ENCODE data around the gene EDARADD. TPM values are rescaled to one million over a fixed set of nuclear protein-coding genes. Genes with fewer than 3 reads are reported as not detected.

The EDARADD gene
- total RNA-seq, 1 donor from 2014 or later, result 0.98 TPM

- no peaks in the 10 kb centered on the region for H3K4me1 Mint-ChIP-seq (ENCODE audit: low read depth, unreplicated experiment)
- DNase-seq, result no peak
- H3K9me3 Mint-ChIP-seq (ENCODE audit: unreplicated experiment), result peaks cover 2% of the 10 kb centered on the region
- TF ChIP-seq CTCF (IDR thresholded peaks at IDR 0.05; ENCODE audit: partially characterized antibody, unreplicated experiment), result peak; percentile 7
- no peak overlapping the region for H3K27ac Mint-ChIP-seq (ENCODE audit: unreplicated experiment)
- no peak overlapping the region for H3K4me3 Mint-ChIP-seq (ENCODE audit: unreplicated experiment)
- H3K36me3 Mint-ChIP-seq (ENCODE audit: unreplicated experiment), result no peaks in the 10 kb centered on the region
- peaks cover 6% of the 10 kb centered on the region for H3K27me3 Mint-ChIP-seq (ENCODE audit: unreplicated experiment)
Observed at GRCh38 chr1:236509647-236510401, 115.7 kb downstream of the EDARADD start.

GRCh38 chr1:236511735-236512418 is 117.8 kb downstream of the EDARADD start:
- no peaks in the 10 kb centered on the region for H3K4me1 Mint-ChIP-seq (ENCODE audit: low read depth, unreplicated experiment)
- H3K36me3 Mint-ChIP-seq (ENCODE audit: unreplicated experiment), result no peaks in the 10 kb centered on the region
- no peak overlapping the region for H3K4me3 Mint-ChIP-seq (ENCODE audit: unreplicated experiment)
- DNase-seq, result no peak
- no peak overlapping the region for H3K27ac Mint-ChIP-seq (ENCODE audit: unreplicated experiment)
- no peak for TF ChIP-seq CTCF (IDR thresholded peaks at IDR 0.05; ENCODE audit: partially characterized antibody, unreplicated experiment)
- peaks cover 2% of the 10 kb centered on the region for H3K9me3 Mint-ChIP-seq (ENCODE audit: unreplicated experiment)
- peaks cover 6% of the 10 kb centered on the region for H3K27me3 Mint-ChIP-seq (ENCODE audit: unreplicated experiment)

- Mint-ChIP-seq H3K9me3 (ENCODE audit: unreplicated experiment) (peaks cover 2% of the 10 kb centered on the region), H3K4me1 (ENCODE audit: low read depth, unreplicated experiment) (no peaks in the 10 kb centered on the region), H3K4me3 (ENCODE audit: unreplicated experiment) (no peak overlapping the region), H3K27me3 (ENCODE audit: unreplicated experiment) (peaks cover 6% of the 10 kb centered on the region), H3K36me3 (ENCODE audit: unreplicated experiment) (no peaks in the 10 kb centered on the region), H3K27ac (ENCODE audit: unreplicated experiment) (no peak overlapping the region)
- no peak for TF ChIP-seq CTCF (IDR thresholded peaks at IDR 0.05; ENCODE audit: partially characterized antibody, unreplicated experiment)
- DNase-seq, result no peak
Observed at GRCh38 chr1:236514703-236515442, 120.8 kb downstream of the EDARADD start.

GRCh38 chr1:236515443-236515958 is 121.4 kb downstream of the EDARADD start:
- H3K9me3 Mint-ChIP-seq (ENCODE audit: unreplicated experiment), result peaks cover 2% of the 10 kb centered on the region
- no peak overlapping the region for H3K27ac Mint-ChIP-seq (ENCODE audit: unreplicated experiment)
- no peaks in the 10 kb centered on the region for H3K36me3 Mint-ChIP-seq (ENCODE audit: unreplicated experiment)
- DNase-seq, result no peak
- peaks cover 3% of the 10 kb centered on the region for H3K4me1 Mint-ChIP-seq (ENCODE audit: low read depth, unreplicated experiment)
- TF ChIP-seq CTCF (IDR thresholded peaks at IDR 0.05; ENCODE audit: partially characterized antibody, unreplicated experiment), result no peak
- H3K27me3 Mint-ChIP-seq (ENCODE audit: unreplicated experiment), result peaks cover 3% of the 10 kb centered on the region
- no peak overlapping the region for H3K4me3 Mint-ChIP-seq (ENCODE audit: unreplicated experiment)

All from glutamatergic neuron (in vitro differentiated cells).